ENCODE results near the gene NPR3.

Gene NPR3

DNA sequence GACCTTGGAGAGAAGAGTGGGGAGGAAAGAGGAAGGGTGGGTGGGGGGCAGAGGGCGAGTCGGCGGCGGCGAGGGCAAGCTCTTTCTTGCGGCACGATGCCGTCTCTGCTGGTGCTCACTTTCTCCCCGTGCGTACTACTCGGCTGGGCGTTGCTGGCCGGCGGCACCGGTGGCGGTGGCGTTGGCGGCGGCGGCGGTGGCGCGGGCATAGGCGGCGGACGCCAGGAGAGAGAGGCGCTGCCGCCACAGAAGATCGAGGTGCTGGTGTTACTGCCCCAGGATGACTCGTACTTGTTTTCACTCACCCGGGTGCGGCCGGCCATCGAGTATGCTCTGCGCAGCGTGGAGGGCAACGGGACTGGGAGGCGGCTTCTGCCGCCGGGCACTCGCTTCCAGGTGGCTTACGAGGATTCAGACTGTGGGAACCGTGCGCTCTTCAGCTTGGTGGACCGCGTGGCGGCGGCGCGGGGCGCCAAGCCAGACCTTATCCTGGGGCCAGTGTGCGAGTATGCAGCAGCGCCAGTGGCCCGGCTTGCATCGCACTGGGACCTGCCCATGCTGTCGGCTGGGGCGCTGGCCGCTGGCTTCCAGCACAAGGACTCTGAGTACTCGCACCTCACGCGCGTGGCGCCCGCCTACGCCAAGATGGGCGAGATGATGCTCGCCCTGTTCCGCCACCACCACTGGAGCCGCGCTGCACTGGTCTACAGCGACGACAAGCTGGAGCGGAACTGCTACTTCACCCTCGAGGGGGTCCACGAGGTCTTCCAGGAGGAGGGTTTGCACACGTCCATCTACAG is 760 bp downstream of the NPR3 start:
- DNase-seq (ENCODE audit: low read depth in 4 of 4, low spot score in 1 of 4): no peak

DNA sequence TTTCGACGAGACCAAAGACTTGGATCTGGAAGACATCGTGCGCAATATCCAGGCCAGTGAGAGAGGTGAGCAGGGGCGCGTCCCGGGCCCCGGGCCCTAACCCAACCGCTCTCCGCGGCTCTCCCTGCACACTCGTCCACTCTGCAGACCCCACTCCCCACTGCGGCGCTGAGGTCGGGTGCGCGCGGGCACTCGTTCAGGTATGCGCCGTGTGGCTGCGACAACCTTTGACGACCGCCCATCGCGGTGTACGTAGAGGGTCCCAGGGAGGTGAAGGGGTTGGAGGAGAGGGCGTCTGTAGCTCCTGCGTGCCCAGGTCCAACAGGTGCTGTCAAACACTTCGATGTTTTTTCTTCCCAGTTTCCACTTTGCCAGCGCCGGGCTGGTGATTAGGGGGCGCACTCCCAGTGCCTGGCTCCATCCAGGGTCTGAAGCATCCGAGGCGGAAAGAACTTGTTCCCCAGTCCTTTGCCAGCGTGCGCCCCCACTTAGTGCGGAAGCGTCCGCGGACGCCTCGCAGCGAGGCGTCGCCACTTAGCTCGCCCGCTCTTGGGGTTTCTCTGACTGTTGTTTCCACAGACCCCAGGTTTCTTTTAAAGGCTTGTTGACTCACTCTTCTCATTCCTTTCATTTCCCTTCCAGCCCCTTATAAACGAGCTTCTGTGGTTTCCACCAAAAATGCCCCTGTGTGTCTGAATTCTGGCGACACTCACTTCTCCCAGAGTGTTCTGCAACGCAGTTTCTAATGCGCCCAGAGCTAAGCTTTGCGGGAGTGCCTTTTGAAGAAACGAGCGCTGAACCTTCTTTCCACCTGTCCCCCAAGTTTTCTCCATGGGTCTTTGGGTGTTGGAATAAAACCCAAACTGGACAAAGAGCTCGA is 1.6 kb downstream of the NPR3 start:
- DNase-seq (ENCODE audit: low read depth in 4 of 4, low spot score in 1 of 4): no peak

DNA sequence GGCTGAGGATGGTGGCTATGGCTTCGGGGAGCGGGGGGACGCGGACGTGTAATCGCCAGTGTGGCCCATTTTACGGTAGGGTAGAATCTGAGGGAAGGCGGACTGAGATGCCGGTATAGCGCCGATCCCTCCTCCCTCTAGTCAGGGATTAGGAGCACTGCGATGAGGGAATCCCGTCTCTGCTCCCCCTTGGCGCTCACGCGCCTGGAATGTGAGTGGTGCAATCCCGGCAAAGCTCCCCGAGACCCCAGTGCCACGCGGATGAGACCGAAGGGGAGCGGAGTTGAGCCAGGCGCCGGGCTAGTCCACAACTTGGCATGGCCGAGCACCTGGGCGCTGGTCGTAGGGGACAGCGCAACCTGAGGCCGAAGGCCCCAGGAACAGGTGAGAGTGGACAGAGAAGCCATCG is 2.2 kb downstream of the NPR3 start:
- no peak for DNase-seq (ENCODE audit: low read depth in 4 of 4, low spot score in 1 of 4)

DNA sequence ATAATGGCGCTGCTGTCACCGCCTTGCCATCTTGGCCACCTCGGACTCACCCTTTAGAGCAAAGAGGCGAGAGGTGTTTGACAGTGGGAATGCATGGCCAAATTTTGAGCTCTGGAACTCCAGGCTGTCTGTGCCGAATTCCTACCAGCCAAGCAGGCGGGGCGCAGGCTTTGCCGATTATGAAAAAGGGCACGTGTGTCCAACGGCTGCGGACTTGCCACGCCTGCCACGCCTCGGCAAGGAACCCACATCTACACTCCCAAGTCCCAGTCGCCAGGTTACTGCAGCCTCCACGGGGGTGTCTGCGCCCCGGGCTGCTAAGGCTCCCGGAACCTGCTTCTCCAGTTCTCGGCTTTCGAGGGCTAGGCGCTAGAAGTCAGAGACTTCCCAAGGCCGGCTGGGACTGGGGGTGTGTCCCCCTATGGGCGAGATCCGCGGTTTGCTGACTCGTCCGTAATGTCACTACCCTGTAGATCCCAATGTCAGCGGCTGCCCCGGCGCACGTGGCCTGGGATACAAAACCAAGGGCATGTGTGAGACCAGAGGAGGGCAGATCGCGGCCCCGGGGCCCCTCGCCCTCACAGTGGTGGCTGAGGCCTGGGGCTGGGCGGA is 2.8 kb downstream of the NPR3 start:
- DNase-seq (ENCODE audit: low read depth in 4 of 4, low spot score in 1 of 4): no peak

DNA sequence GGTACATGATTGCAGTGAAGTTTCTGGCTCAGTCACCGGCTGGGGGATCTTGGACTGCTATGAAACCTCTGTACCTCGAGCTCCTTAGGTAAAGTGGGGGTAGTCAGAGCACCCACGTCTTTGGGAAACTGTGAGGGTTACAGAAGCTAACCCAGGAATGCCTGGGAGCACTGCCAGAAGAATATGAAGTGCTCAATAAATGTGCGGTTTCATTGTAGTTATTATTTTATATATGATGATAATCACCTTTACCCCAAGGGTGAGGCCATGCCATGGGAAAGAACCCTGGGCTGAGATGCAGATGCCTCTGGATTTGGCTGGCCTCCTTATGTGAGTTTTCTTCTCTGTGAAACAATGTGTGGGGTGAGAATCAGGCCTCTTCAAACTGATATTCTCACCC is 3.7 kb downstream of the NPR3 start:
- no peak for DNase-seq (ENCODE audit: low read depth in 4 of 4, low spot score in 1 of 4)

DNA sequence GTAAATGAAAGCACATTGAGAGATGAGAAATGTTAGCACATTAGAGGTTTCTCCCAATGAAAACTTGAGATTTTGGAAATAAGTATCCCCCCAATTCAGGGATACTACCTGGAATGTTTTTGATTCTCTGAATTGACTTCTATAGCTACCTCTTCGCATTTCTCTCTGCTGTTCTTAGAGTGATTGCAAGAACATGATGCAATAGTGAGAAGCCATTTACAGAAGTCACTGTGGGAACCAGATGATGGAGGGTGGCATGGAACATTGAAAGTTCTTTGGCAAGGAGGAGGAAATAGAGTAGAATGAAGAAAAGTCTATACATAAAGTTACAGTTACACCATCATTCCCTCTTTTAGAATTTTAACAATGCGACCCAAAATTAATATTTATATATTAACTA is 9.2 kb downstream of the NPR3 start:
- no peak for DNase-seq (ENCODE audit: low read depth in 4 of 4, low spot score in 1 of 4)

DNA sequence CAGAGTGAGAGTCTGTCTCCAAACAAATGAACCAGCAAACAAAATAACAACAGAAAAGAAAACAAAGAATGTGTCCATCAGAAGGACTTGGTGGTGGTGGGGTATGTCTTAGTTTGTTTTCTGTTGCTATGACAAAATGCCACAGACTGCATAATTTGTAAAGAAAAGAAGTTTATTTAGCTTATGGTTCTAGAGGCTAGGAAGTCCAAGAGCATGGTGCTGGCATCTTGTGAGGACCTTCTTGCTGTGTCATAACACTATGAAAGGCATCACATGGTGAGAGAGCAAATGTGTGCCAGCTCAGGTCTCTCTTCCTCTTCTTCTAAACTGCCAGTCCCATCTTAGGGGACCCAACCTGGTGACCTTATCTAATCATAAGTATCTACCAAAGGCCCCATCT is 10.5 kb downstream of the NPR3 start:
- no peak for DNase-seq (ENCODE audit: low read depth in 4 of 4, low spot score in 1 of 4)

DNA sequence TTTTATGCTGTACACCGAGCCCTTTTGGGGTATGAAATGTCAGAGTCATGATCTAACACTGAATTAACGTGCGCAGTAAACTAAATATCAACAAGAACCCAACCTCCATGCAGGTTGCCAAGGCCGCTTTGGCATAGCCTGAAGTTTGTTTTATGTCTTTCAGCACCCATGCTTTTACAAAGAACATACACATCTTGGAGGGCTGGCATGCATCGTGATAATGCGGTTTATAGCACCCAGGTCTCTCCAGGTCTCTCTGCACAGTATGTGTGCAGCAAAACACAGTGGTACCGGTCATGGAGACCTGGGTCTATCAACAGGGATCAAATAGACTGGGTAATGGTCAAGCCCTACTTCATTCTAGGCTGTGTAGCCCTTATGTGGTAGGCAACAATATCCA is 11.8 kb downstream of the NPR3 start:
- DNase-seq (ENCODE audit: low read depth in 4 of 4, low spot score in 1 of 4): no peak

DNA sequence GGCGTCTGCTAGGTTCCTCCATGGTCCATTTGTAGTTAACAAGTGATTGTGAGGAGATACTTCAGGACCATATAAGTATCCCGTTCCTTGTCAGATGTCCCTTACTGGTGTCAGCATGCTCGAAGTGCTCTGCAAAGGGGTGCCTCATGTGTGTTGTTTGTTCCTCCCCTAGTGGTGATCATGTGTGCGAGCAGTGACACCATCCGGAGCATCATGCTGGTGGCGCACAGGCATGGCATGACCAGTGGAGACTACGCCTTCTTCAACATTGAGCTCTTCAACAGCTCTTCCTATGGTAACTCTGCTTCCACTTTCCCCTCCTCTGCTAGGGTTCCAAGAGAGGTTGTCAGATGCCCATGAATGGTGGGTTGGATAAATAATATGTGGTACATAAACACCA is 13.4 kb downstream of the NPR3 start:
- no peak for DNase-seq (ENCODE audit: low read depth in 4 of 4, low spot score in 1 of 4)

DNA sequence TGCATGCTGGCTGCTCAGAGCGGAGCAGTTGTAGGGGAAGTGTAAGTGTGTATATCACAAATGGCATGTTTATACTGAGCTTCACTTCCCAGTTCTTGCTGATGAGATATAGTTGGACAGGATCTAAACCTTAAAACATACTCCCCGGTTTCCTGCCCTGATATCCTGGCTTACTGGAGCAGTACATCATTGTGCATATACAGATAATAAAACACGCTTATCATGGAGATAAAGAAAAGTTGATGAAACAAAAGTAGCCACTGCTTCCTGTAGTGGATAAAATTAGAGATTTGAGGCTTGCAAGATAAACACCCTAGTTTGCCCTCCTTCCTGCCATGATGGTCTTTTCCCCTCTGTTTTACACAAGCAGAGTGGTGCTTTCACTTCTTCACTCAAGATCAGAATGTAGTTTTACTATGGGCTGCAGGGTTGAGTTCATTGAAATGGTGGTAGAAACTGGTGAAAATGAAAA is 15.0 kb downstream of the NPR3 start:
- DNase-seq (ENCODE audit: low read depth in 4 of 4, low spot score in 1 of 4): no peak

DNA sequence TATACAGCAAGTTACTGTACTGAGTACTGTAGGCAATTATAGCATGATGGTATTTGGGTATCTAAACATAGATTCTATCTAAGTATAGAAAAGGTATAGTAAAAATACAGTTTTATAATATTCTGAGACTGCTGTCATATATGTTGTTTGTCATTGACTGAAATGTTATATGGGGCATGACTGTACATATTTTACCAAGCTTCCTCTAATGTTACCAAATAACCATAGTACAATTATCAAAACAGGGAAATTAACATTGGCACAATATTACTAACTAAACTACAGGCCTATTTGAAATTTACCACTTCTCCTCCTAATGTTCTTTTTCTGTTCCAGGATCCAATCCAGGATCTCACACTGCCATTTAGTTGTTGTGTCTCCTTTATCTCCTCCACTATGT is 18.5 kb downstream of the NPR3 start:
- DNase-seq (ENCODE audit: low read depth in 4 of 4, low spot score in 1 of 4): no peak

DNA sequence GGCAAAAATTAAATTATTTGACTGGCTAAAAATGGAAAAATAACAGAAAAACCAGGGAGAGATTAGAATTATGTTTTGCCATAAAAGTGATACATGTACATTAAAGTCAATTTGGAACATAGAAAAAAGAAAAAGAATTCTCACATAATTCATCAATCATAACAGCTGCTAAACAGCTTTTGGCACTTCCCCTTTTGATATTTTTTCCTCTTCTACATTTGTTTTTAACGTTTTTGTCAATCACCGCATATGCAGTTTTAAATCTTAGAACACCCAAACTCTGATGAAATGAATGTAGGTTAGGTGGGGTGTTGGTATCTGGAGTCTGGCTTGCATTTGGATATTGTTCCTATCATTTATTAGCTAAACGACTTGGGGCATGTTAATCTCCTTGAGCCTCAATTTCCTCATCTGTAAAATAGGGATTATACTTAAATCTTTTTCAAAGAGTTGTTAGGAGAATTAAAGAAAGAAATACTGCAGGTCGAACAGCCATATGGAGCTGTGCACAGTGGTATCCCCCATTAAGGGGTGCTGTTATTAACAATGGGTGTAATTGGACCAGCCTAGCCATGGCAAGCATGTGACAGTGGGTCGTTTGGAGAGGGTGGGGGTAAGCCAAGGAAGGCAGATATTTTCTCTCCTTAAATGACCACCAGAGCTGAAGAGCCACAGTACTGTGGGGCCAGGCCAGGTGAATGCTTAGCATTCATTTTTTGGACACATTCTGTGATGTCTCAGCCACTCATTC is 22.6 kb downstream of the NPR3 start:
- no peak for DNase-seq (ENCODE audit: low read depth in 4 of 4, low spot score in 1 of 4)

DNA sequence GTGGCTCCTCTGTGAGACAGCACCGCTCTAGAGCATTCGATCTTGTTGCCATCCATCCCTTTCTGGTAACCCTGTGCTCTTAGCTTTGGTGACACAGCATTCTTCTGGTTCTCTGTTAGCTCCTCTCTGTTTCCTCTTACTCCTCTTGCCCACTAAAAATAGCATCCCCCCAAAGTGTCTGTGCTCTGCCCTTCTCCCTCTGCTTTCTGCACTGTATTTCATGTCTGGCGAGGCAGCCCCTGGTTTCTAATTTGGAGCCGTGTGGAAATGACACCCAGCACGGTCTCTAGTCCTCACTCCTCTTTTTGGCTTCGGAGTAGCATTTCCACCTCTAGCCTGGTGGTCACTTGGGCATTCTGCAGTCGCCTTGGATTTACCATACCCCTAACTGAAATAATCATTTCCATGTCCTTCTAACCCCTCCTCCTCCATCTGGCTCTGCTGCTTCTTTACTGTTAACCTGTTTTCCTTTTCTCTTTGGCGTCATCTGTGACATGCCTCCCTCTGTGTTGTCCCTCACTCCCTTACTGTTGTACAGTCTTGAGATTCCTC is 23.8 kb downstream of the NPR3 start:
- DNase-seq (ENCODE audit: low read depth in 4 of 4, low spot score in 1 of 4): no peak

DNA sequence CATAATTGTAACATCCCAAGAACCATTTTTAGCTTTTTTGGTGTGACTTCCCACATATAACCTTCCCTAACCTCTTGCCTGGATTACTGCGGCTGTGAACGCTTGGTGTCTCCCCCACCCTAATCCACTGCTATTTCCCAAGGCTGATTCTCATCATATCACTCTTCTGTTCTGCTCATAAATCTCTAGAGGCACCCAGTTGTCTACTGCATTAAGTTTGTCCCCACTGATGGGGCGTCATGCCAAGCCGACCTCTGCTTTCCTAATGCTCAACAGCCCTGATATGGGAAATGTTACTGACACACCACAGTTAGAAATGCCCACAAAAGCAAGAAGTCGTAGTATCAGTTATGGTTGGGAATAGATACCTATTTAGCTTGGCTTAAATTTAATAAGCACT is 24.4 kb downstream of the NPR3 start:
- DNase-seq (ENCODE audit: low read depth in 4 of 4, low spot score in 1 of 4): no peak

DNA sequence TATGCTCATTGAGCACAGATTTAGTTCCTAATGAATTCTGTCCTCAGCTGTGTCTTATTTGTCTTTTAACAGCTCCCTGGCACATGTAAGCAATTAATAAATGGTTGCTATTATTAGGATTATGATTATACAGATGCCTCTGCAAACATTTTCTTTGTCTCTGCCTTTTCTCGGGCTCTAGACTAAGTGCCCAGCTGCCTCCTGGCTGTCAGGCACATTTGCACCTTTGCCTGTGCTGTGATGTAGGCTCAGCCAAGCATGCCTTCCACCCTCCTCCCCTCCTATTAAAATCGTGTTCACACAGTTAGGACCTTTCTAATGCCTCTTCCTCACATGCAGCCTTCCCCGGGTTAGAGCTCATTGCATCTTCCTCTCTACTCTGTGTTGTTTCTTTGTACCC is 25.7 kb downstream of the NPR3 start:
- DNase-seq (ENCODE audit: low read depth in 4 of 4, low spot score in 1 of 4): no peak

DNA sequence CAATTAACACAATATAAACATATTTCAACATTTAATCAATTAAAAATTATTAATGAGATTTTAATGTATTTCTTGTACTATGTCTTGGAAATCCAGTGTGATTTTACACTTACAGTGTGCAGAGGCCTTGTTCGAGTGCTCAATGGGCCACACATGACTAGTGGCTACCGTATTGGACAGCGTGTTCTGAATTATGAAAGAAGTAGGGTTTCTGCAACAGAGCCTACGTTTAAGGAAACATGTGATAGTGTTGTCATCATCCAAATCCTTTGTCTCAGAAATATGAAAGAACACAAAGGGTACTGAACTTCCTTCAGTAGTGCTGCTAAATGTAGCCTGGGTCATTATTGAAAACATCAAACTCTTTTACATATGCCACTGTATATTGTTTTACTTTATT is 29.5 kb downstream of the NPR3 start:
- no peak for DNase-seq (ENCODE audit: low read depth in 4 of 4, low spot score in 1 of 4)

DNA sequence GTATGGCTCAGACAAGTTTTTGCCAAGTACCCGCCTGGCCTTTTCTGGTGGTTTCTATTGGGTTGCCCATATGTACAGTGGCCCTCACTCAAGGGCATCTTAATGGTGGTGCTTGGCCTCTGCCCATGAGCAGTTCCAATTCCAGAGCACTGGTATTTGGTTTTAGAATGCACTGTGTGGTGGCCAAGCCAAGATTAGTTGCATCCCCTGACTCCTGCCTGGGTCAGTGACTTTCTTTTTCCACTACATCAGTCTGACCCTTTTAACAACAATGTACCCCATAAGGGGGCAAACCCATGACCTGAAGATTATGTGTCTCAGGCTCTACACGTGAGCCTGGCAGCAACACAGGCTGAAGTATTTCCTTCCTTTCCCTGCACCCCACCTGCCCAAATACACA is 34.2 kb downstream of the NPR3 start:
- no peak for DNase-seq (ENCODE audit: low read depth in 4 of 4, low spot score in 1 of 4)

DNA sequence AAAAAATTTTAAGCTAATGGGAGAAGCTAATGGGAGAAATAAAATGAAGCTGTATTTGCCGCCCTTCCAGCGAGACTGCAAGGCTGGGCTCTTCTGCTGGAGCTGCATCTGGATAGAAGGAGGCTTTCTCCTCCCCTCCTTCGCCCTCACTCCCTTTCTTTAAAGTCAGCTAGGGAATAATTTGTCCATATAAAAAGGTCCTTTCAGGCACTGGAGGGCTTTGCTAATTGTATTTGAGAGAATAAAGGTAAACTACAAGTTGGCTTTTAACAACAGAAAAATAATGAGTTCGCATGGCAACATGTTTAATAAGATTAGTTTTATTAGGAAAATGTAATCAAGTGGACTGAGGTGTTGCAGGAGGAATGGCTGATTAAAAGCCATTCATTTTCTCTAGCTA is 41.3 kb downstream of the NPR3 start:
- DNase-seq (ENCODE audit: low read depth in 4 of 4, low spot score in 1 of 4): no peak

DNA sequence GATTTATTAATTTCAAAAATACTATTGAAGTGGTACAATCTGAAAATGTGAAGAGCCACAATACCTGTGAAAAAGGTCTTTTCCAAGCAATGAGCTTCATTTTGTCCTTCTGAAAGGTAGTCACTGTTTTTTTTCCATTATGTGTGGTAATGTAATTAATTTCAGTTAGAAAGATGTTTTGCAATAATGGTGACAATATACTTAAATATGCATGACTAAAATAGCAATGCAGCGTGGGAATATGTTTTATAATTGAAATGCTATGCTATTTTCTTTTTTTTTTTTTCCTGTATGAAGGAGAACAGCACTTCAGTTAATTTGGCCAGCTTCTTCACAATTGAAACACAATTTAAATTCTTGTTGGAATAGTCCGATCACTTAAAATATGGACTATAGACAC is 41.9 kb downstream of the NPR3 start:
- DNase-seq (ENCODE audit: low read depth in 4 of 4, low spot score in 1 of 4): no peak

DNA sequence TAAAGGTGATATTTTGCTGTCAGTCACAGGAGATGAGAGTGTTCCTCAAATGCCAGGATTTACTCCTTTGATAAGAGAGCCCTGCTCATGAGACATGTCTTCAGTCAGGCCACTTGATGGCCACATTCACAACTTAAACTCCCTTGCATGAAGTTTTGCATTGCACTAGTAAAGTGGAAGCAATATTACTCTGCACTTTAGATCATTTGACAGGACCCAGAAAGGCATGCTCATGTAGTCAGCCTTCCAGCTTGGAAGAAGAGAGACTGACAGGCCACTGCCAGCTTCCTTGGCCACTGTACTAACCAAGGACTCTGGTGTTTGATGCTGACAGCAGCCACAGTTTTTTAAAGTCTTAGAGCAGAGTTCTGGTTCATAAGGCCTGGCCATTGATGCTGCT is 42.6 kb downstream of the NPR3 start:
- no peak for DNase-seq (ENCODE audit: low read depth in 4 of 4, low spot score in 1 of 4)

DNA sequence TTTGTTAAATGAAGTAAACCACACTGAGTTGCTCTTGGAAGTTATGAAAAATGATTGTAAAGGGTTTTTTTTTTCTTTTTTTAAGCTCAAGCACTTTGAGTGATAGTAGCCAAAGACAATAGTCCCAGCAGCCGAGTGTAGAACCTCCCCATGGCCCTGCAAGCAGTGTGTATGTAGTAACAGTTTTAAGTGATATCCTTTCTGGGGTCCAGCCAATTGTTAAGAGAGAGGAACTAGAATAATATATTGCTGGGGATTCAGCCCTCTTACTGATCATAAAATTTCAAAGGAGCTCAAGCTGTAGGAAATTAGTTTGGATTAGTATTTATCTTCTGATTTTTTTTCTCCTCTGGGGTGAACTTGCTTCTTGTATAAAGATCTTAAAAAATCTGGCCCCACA is 43.2 kb downstream of the NPR3 start:
- DNase-seq (ENCODE audit: low read depth in 4 of 4, low spot score in 1 of 4): no peak

All from stimulated activated CD4-positive, alpha-beta T cell treated with anti-CD3 and anti-CD28 coated beads, Interleukin-1b, Interleukin-23, amount 100 ng/mL, for 24 hours (primary cell).